Liver (tissue), 9 donors: ENCODE data around the gene RASA1. TPM values are rescaled to one million over a fixed set of nuclear protein-coding genes. Genes with fewer than 3 reads are reported as not detected.

Experiments used
- DNase-seq: peaks from one replicate; pipeline ENCODE4 v3.0.0-alpha.2; 2017; ENCODE audit warnings: low spot score
- H3K27ac ChIP-seq, 2 donors: one replicate each; pipeline ENCODE4 v1.7.0; 2013; ENCODE audit warnings: inconsistent platforms in 2 of 2, low read length in 2 of 2, control low read depth in 1 of 2, low read depth in 1 of 2, mild to moderate bottlenecking in 1 of 2
- H3K27me3 ChIP-seq, 4 donors: one replicate each; pipeline versions ENCODE4 v1.6.1 to v1.7.0; 2013; ENCODE audit warnings: low read length in 3 of 4, inconsistent platforms in 1 of 4, mild to moderate bottlenecking in 1 of 4, moderate library complexity in 1 of 4; ENCODE audit not compliant: control insufficient read depth in 4 of 4, insufficient read depth in 4 of 4
- H3K36me3 ChIP-seq, 4 donors: one replicate each; pipeline versions ENCODE4 v1.6.1 to v1.7.0; 2013; ENCODE audit warnings: low read length in 3 of 4, mild to moderate bottlenecking in 3 of 4, low read depth in 1 of 4, moderate library complexity in 1 of 4; ENCODE audit not compliant: control insufficient read depth in 4 of 4, insufficient read depth in 3 of 4
- H3K4me1 ChIP-seq, 4 donors: one replicate each; pipeline versions ENCODE4 v1.6.1 to v1.7.0; 2013; ENCODE audit warnings: low read length in 3 of 4, mild to moderate bottlenecking in 3 of 4, moderate library complexity in 1 of 4; ENCODE audit not compliant: control insufficient read depth in 4 of 4, insufficient read depth in 4 of 4
- H3K4me3 ChIP-seq, 3 donors: one replicate each; pipeline versions ENCODE4 v1.6.1 to v1.7.0; 2013; ENCODE audit warnings: low read length in 3 of 3, control low read depth in 1 of 3, low read depth in 1 of 3, mild to moderate bottlenecking in 1 of 3
- H3K9ac ChIP-seq, 2 donors: one replicate each; pipeline ENCODE4 v1.7.0; 2013; ENCODE audit warnings: low read length in 2 of 2, mild to moderate bottlenecking in 2 of 2, moderate library complexity in 2 of 2, control low read depth in 1 of 2, low read depth in 1 of 2
- H3K9me3 ChIP-seq, 4 donors: one replicate each; pipeline versions ENCODE4 v1.6.1 to v1.7.0; 2013; ENCODE audit warnings: low read length in 3 of 4; ENCODE audit not compliant: control insufficient read depth in 4 of 4
- ATF3 ChIP-seq: IDR thresholded peaks from 2 replicates; pipeline ENCODE4 v1.6.1; 2016; ENCODE audit warnings: antibody characterized with exemption
- EGR1 ChIP-seq, 2 donors: IDR thresholded peaks; 2 replicates each; pipeline ENCODE4 v1.6.1; 2016 to 2018; ENCODE audit warnings: antibody characterized with exemption in 2 of 2, low read depth in 2 of 2
- FOXA1 ChIP-seq: IDR thresholded peaks from 2 replicates; pipeline ENCODE4 v1.6.1; 2016; ENCODE audit warnings: antibody characterized with exemption
- FOXA2 ChIP-seq: IDR thresholded peaks from 2 replicates; pipeline ENCODE4 v1.6.1; 2016; ENCODE audit warnings: antibody characterized with exemption
- GABPA ChIP-seq, 2 donors: IDR thresholded peaks in 1 of 2; conservative IDR thresholded peaks in 1 of 2; 2 replicates each; pipeline ENCODE4 v1.6.1; 2016; ENCODE audit warnings: antibody characterized with exemption in 2 of 2, mild to moderate bottlenecking in 1 of 2, moderate library complexity in 1 of 2
- HNF4A ChIP-seq, 2 donors: conservative IDR thresholded peaks; 2 replicates each; pipeline ENCODE4 v1.6.1; 2016; ENCODE audit warnings: antibody characterized with exemption in 2 of 2, mild to moderate bottlenecking in 2 of 2
- JUND ChIP-seq, 2 donors: IDR thresholded peaks; 2 replicates each; pipeline ENCODE4 v1.6.1; 2016; ENCODE audit warnings: antibody characterized with exemption in 2 of 2
- REST ChIP-seq: IDR thresholded peaks from 2 replicates; pipeline ENCODE4 v1.6.1; 2016; ENCODE audit warnings: antibody characterized with exemption, mild to moderate bottlenecking
- RXRA ChIP-seq, 2 donors: IDR thresholded peaks; 2 replicates each; pipeline ENCODE4 v1.6.1; 2017 to 2018; ENCODE audit warnings: antibody characterized with exemption in 2 of 2, mild to moderate bottlenecking in 1 of 2
- SP1 ChIP-seq: IDR thresholded peaks from 2 replicates; pipeline ENCODE4 v1.6.1; 2018; ENCODE audit warnings: antibody characterized with exemption, mild to moderate bottlenecking
- WGBS: extraction: QIAGEN DNeasy Blood & Tissue Kit; methylation state at CpG from one replicate; pipeline ENCODE4 v1.1.7; 2013; 5-methylcytosine and 5-hydroxymethylcytosine counted together
- polyA plus RNA-seq, 2 donors: library from polyadenylated mRNA; stranded (reverse) in 1 of 2; unstranded in 1 of 2; fragments of 200-250 nt in 1 of 2; fragments of >200 nt in 1 of 2; fragmentation: Nextera tagmentation in 1 of 2; extraction: Ambion mirVana in 1 of 2; gene quantifications; one replicate each; pipeline versions ENCODE4 v1.2.1 to v1.2.3, GENCODE V29; 2013 to 2015
- total RNA-seq, 2 donors: library from RNA; depleted of rRNA; stranded (reverse); fragments of >200 nt; gene quantifications; one replicate each; pipeline ENCODE4 v1.2.3, GENCODE V29; 2014
- TF ChIP-seq, protein P1 (sequence below): IDR thresholded peaks from 2 replicates; pipeline ENCODE4 v1.6.1; 2016; ENCODE audit warnings: antibody characterized with exemption
- TF ChIP-seq, protein P2 (sequence below): IDR thresholded peaks from 2 replicates; pipeline ENCODE4 v1.6.1; 2016; ENCODE audit warnings: antibody characterized with exemption
- donor health status: healthy.
- donor health status: healthy.
- donor health status: healthy.
- donor health status: healthy.
- donor health status: healthy.

The RASA1 gene
- total and polyA plus RNA-seq, 4 donors, result 3.7 to 18.1 (median 7.0) TPM

GRCh38 chr5:87405472-87406155 lies 137.9 kb downstream of the RASA1 start:
- H3K4me1 ChIP-seq, result peaks cover 1 to 6% (median 2%) of the 10 kb centered on the region in 4 donors
- TF ChIP-seq EGR1 (IDR thresholded peaks at IDR 0.05; ENCODE audit: low read depth in 2 of 2), result no peak
- TF ChIP-seq FOXA2, result no peak
- TF ChIP-seq RXRA (IDR thresholded peaks at IDR 0.05), result peak; percentile 25 to 32

GRCh38 chr5:87408204-87408603 lies 140.5 kb downstream of the RASA1 start:
- WGBS, result 79% methylated on average over 2 of the region's 2 CpGs
- TF ChIP-seq GABPA (IDR thresholded peaks at IDR 0.05 in 1 of 2, conservative IDR thresholded peaks at IDR 0.05 in 1 of 2), result no peak
- no peak for TF ChIP-seq EGR1 (IDR thresholded peaks at IDR 0.05; ENCODE audit: low read depth in 2 of 2)
- no peak for TF ChIP-seq REST
- no peak for TF ChIP-seq FOXA1
- TF ChIP-seq, protein P1, sequence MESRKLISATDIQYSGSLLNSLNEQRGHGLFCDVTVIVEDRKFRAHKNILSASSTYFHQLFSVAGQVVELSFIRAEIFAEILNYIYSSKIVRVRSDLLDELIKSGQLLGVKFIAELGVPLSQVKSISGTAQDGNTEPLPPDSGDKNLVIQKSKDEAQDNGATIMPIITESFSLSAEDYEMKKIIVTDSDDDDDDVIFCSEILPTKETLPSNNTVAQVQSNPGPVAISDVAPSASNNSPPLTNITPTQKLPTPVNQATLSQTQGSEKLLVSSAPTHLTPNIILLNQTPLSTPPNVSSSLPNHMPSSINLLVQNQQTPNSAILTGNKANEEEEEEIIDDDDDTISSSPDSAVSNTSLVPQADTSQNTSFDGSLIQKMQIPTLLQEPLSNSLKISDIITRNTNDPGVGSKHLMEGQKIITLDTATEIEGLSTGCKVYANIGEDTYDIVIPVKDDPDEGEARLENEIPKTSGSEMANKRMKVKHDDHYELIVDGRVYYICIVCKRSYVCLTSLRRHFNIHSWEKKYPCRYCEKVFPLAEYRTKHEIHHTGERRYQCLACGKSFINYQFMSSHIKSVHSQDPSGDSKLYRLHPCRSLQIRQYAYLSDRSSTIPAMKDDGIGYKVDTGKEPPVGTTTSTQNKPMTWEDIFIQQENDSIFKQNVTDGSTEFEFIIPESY, result no peak
- TF ChIP-seq, protein P2, sequence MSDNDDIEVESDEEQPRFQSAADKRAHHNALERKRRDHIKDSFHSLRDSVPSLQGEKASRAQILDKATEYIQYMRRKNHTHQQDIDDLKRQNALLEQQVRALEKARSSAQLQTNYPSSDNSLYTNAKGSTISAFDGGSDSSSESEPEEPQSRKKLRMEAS, result no peak
- no peak for TF ChIP-seq ATF3
- TF ChIP-seq SP1, result no peak
- no peaks in the 10 kb centered on the region for H3K9me3 ChIP-seq
- no peak for DNase-seq
- no peak overlapping the region for H3K4me3 ChIP-seq
- peaks cover 8 to 50% (median 39%) of the 10 kb centered on the region in 4 donors for H3K36me3 ChIP-seq
- H3K27ac ChIP-seq, result no peak overlapping the region
- peaks cover 2 to 15% (median 12%) of the 10 kb centered on the region in 4 donors for H3K4me1 ChIP-seq
- H3K9ac ChIP-seq, result no peak overlapping the region
- H3K27me3 ChIP-seq, result no peaks in the 10 kb centered on the region

More at GRCh38 chr5:87405472-87406155, 137.9 kb downstream of the RASA1 start:
- no peaks in the 10 kb centered on the region for H3K27me3 ChIP-seq
- 74% methylated on average over 2 of the region's 2 CpGs for WGBS
- H3K9ac ChIP-seq, result no peak overlapping the region
- DNase-seq, result no peak
- H3K36me3 ChIP-seq, result peaks cover 8 to 71% (median 47%) of the 10 kb centered on the region in 4 donors
- no peaks in the 10 kb centered on the region for H3K9me3 ChIP-seq
- no peak overlapping the region for H3K27ac ChIP-seq
- no peak overlapping the region for H3K4me3 ChIP-seq

- peaks cover 2 to 17% (median 10%) of the 10 kb centered on the region in 4 donors for H3K4me1 ChIP-seq
- no peaks in the 10 kb centered on the region for H3K9me3 ChIP-seq
- TF ChIP-seq FOXA1 (no peak), HNF4A (conservative IDR thresholded peaks at IDR 0.05) (peak; percentile 10 to 28), JUND (IDR thresholded peaks at IDR 0.05) (no peak)
- no peak for DNase-seq
- 30% methylated on average over 1 of the region's 1 CpG for WGBS
- no peak overlapping the region for H3K4me3 ChIP-seq
- H3K9ac ChIP-seq, result no peak overlapping the region
- H3K27me3 ChIP-seq, result no peaks in the 10 kb centered on the region
- peak overlapping the region in 1 of 2 donors; percentile 3 for H3K27ac ChIP-seq
- H3K36me3 ChIP-seq, result peaks cover 5 to 33% (median 28%) of the 10 kb centered on the region in 4 donors
These were observed 143.2 kb downstream of the RASA1 start for GRCh38 chr5:87410931-87411330.
